OCI-LY3 (cell line): ENCODE measurements around the gene TXNDC9.

ENCODE experiments used
- CTCF ChIP-seq: fragments of 200-600, 300-600 bp; sonication (generic); IDR thresholded peaks from 2 replicates; pipeline ENCODE4 v1.5.1; 2014; ENCODE audit warnings: antibody characterized with exemption, low read length, low read depth
- EZH2phosphoT487 ChIP-seq: fragments of 200-600 bp; shearing (Covaris generic); IDR thresholded peaks from 2 replicates; pipeline ENCODE4 v1.6.1; 2018; ENCODE audit warnings: antibody characterized with exemption, mixed run types, low read depth

GRCh38 chr2:99376254-99376864, 40.2 kb upstream of the TXNDC9 start:
- TF ChIP-seq CTCF, result no peak
- no peak for TF ChIP-seq EZH2phosphoT487
